C4-2B (cell line): Measurements from ENCODE around the gene TOM1L1.
A peak's percentile ranks its signal among the peaks of the same experiment; 100 is the strongest.

Experiments
- H3K27ac ChIP-seq: fragments of 450-650 bp; 2 replicates; pipeline ENCODE4 v1.5.1; 2017
- CTCF ChIP-seq: fragments of 450-650 bp; conservative IDR thresholded peaks from 2 replicates; pipeline ENCODE4 v1.5.1; 2017; ENCODE audit warnings: mild to moderate bottlenecking
- ZFX ChIP-seq: fragments of 450-650 bp; IDR thresholded peaks from 2 replicates; pipeline ENCODE4 v1.6.1; 2017

The TOM1L1 gene

GRCh38 chr17:55005520-55005919 is 104.9 kb downstream of the TOM1L1 start:
- peak; percentile 79 for TF ChIP-seq CTCF
- no peak for TF ChIP-seq ZFX
- no peak overlapping the region for H3K27ac ChIP-seq
